Right atrium auricular region (tissue), 2 donors: ENCODE measurements around the gene NPAS3. TPM values are rescaled to one million over a fixed set of nuclear protein-coding genes. Genes with fewer than 3 reads are reported as not detected.

Source experiments
- DNase-seq: peaks from one replicate; pipeline ENCODE4 v3.0.0-alpha.2; 2019; ENCODE audit warnings: low spot score
- H3K27ac ChIP-seq, 2 donors: fragments of 200-600 bp; sonication (generic); 1 replicate in 1 of 2; 2 replicates in 1 of 2; pipeline ENCODE4 v1.5.1; 2016 to 2019
- H3K27me3 ChIP-seq, 2 donors: fragments of 200-600 bp; sonication (generic); one replicate each; pipeline versions ENCODE4 v1.5.1 to v1.6.0; 2017 to 2019
- H3K36me3 ChIP-seq: fragments of 200-600 bp; sonication (generic); one replicate; pipeline ENCODE4 v1.5.1; 2016
- H3K4me1 ChIP-seq, 2 donors: fragments of 200-600 bp; sonication (generic); one replicate each; pipeline versions ENCODE4 v1.5.1 to v1.6.0; 2017 to 2019
- H3K4me3 ChIP-seq, 2 donors: fragments of 200-600 bp; sonication (generic); 1 replicate in 1 of 2; 2 replicates in 1 of 2; pipeline ENCODE4 v1.5.1; 2017 to 2019; ENCODE audit warnings: mild to moderate bottlenecking in 1 of 2, moderate library complexity in 1 of 2
- H3K9me3 ChIP-seq, 2 donors: fragments of 200-600 bp; sonication (generic); one replicate each; pipeline ENCODE4 v1.5.1; 2019
- total RNA-seq, 2 donors: library from RNA; depleted of rRNA; stranded (reverse); fragments of >200 nt; gene quantifications; one replicate each; pipeline ENCODE4 v1.1.0, GENCODE V29; 2016
- TF ChIP-seq, protein P1 (sequence below), 2 donors: fragments of 200-600 bp; sonication (generic); IDR thresholded peaks; one replicate each; pipeline ENCODE4 v1.5.1; 2019; ENCODE audit warnings: antibody characterized with exemption in 2 of 2

NPAS3 gene
- total RNA-seq, 2 donors from 2014 or later = 0.67 to 1.3 TPM

DNA sequence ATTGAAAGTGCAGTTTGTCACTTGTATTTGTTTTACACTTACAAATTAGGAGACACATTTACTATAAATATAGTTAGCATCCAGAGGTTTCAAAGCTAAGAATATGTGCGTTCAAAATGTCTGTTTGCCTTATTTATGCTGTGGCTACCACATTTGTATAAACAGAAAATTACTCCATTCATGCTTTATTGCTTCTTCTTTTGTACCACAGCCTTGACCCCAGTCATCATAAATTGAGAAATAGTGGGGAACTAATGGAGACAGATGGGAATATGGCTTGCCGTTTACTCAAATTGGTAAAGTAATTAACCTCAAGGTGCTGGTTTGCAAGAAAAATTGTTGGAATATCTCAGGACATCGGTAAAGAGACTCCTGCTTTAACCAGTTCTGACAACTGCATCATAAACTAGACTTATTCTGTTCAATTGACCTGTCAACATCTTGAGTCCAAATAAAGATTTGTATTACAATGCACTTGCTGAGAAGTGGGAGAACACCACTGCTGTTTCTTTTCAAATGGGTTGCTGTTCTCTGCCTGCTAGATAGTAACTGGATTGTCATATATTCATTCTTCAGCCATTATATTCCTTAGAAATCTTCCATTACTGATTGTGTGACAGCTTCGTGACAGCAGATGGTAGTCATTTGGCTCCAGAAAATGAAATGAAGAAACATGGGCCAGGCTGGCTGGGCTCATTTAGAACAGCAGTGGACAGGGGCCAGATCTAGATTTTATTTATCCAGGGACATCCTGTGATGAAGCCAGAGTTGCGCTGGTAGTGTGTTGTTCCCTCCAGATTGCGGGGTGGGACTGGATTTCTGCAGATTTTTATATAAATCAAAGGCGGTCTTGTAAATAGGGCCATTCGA is 657.8 kb downstream of the NPAS3 start:
- Histone ChIP-seq H3K27ac (no peak overlapping the region), H3K4me3 (no peak overlapping the region), H3K4me1 (no peaks in the 10 kb centered on the region), H3K9me3 (no peaks in the 10 kb centered on the region), H3K27me3 (no peaks in the 10 kb centered on the region), H3K36me3 (no peaks in the 10 kb centered on the region)
- DNase-seq = no peak
- TF ChIP-seq, protein P1, sequence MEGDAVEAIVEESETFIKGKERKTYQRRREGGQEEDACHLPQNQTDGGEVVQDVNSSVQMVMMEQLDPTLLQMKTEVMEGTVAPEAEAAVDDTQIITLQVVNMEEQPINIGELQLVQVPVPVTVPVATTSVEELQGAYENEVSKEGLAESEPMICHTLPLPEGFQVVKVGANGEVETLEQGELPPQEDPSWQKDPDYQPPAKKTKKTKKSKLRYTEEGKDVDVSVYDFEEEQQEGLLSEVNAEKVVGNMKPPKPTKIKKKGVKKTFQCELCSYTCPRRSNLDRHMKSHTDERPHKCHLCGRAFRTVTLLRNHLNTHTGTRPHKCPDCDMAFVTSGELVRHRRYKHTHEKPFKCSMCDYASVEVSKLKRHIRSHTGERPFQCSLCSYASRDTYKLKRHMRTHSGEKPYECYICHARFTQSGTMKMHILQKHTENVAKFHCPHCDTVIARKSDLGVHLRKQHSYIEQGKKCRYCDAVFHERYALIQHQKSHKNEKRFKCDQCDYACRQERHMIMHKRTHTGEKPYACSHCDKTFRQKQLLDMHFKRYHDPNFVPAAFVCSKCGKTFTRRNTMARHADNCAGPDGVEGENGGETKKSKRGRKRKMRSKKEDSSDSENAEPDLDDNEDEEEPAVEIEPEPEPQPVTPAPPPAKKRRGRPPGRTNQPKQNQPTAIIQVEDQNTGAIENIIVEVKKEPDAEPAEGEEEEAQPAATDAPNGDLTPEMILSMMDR (IDR thresholded peaks at IDR 0.05) = no peak

DNA sequence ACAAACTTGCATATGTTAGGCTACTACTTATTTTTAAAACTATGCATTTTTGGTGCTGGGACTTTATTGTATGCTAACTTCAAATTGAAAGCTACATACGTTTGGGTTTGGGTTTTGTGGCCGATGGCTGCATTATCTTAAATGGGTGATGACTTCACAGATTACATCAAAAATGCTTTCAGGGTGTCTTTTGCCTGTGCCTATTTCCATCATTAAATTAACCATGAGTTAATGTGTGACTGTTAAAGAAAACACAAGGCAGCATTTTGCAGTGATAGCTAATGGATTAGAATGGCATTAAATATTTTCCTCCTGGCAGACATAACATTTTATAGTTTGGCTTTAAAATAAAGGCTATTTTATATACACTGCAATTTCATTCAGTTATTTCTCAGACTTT is 659.9 kb downstream of the NPAS3 start:
- H3K36me3 ChIP-seq = no peaks in the 10 kb centered on the region
- no peaks in the 10 kb centered on the region for H3K27me3 ChIP-seq
- no peaks in the 10 kb centered on the region for H3K9me3 ChIP-seq
- TF ChIP-seq, protein P1 (IDR thresholded peaks at IDR 0.05) = no peak
- H3K4me3 ChIP-seq = no peak overlapping the region
- DNase-seq = no peak
- no peak overlapping the region for H3K27ac ChIP-seq
- H3K4me1 ChIP-seq = no peaks in the 10 kb centered on the region

DNA sequence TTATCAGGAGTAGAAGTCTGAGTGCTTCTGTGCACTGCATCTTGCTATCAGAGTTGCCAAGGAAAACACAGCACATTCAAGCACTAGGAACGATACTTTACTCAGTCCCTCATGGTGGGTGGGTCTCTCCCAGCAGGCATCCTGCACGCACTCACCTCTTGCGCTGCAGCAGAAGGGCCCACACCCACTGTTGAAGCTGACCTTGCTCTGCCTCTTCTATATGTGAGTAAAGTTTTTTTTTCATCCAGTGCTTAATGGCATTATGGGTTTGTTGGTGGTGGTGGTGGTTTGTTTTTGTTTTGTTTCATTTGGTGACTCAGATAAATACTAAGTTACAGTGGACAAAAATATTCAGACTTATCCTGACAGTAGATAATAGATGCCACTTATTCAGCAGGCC is 663.7 kb downstream of the NPAS3 start:
- Histone ChIP-seq H3K27me3 (no peaks in the 10 kb centered on the region), H3K9me3 (no peaks in the 10 kb centered on the region), H3K27ac (no peak overlapping the region), H3K4me3 (no peak overlapping the region), H3K4me1 (no peaks in the 10 kb centered on the region), H3K36me3 (no peaks in the 10 kb centered on the region)
- DNase-seq = no peak
- TF ChIP-seq, protein P1 (IDR thresholded peaks at IDR 0.05) = no peak

DNA sequence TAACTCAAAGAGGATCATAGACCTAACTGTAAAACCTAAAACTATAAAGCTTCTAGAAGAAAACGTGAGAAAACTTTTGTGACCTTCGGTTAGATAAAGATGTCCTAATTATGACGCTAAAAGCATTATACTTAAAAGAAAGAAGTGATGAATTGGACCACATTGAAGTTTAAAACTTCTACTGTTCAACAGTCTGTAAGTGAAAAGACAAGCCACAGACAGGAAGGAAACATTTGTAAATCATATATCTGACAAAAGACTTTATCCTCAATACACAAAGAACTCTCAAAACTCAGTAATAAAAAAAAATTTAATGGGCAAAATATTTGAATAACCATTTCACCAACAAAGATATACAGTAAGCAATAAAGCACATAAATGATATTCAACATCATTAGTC is 667.9 kb downstream of the NPAS3 start:
- H3K27me3 ChIP-seq = no peaks in the 10 kb centered on the region
- no peak for DNase-seq
- no peak overlapping the region for H3K27ac ChIP-seq
- H3K4me1 ChIP-seq = no peaks in the 10 kb centered on the region
- H3K9me3 ChIP-seq = no peaks in the 10 kb centered on the region
- H3K36me3 ChIP-seq = no peaks in the 10 kb centered on the region
- TF ChIP-seq, protein P1 (IDR thresholded peaks at IDR 0.05) = no peak
- no peak overlapping the region for H3K4me3 ChIP-seq

DNA sequence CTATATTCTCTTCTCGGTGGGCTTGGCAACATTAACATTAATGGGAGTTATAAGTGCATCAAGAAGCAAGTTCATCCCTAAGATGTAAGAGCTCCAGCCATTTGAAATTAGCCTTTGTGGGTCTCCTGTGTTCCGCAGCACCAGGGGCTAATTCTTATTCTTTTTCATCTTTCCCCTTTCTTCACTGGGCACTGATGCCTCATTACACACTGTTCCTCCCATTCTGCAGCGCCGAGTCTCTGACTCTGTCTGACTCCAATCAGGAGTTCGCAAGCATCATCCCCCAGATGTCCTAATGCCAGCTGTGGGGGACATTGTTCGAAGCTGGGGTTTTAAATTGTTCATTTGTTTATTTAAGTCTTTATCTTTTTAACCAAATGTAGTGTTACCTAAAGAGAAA is 670.9 kb downstream of the NPAS3 start:
- DNase-seq = no peak
- Histone ChIP-seq H3K4me3 (no peak overlapping the region), H3K4me1 (no peaks in the 10 kb centered on the region), H3K27me3 (no peaks in the 10 kb centered on the region), H3K9me3 (no peaks in the 10 kb centered on the region), H3K27ac (no peak overlapping the region), H3K36me3 (no peaks in the 10 kb centered on the region)
- TF ChIP-seq, protein P1 (IDR thresholded peaks at IDR 0.05) = no peak

DNA sequence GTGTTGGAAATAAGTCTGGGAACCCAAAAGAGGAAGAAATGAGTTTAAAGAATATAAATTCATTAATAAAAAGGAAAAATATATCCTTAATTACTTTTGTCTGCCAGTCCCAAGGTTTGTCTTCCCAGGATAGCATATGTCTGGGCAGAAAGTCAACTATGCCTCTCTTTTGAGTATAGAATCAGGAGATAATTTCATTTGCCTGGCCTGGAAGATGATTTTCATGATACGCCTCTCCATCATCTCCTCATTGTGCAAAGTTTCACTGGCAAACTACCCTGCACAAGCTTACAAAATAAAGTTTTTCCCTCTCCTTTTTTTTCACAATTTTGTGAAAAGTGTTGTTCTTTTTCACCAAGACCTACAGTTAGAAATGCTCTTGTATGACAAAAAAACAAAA is 671.4 kb downstream of the NPAS3 start:
- no peak overlapping the region for H3K27ac ChIP-seq
- H3K4me3 ChIP-seq = no peak overlapping the region
- no peaks in the 10 kb centered on the region for H3K9me3 ChIP-seq
- DNase-seq = no peak
- H3K4me1 ChIP-seq = no peaks in the 10 kb centered on the region
- H3K27me3 ChIP-seq = no peaks in the 10 kb centered on the region
- TF ChIP-seq, protein P1 (IDR thresholded peaks at IDR 0.05) = no peak
- H3K36me3 ChIP-seq = no peaks in the 10 kb centered on the region
